AG09319 (cell line): ENCODE measurements around the gene C1orf174.

Experiments
- DNase-seq: peaks from one replicate; pipeline ENCODE4 v3.0.0-alpha.2; 2010; ENCODE audit warnings: low read depth; ENCODE audit errors: extremely low read depth
- CTCF ChIP-seq: IDR thresholded peaks from 2 replicates; pipeline ENCODE4 v1.5.1; 2011; ENCODE audit warnings: low read depth, mild to moderate bottlenecking, inconsistent platforms, low read length, moderate library complexity

Gene C1orf174

GRCh38 chr1:3907031-3907534 lies 7.0 kb upstream of the C1orf174 start:
- no peak for TF ChIP-seq CTCF
- DNase-seq = no peak

- TF ChIP-seq CTCF = no peak
Observed at GRCh38 chr1:3906672-3907020, 6.6 kb upstream of the C1orf174 start.

GRCh38 chr1:3905953-3906671 lies 6.0 kb upstream of the C1orf174 start:
- TF ChIP-seq CTCF = no peak
- DNase-seq = no peak

More at GRCh38 chr1:3906672-3907020, 6.6 kb upstream of the C1orf174 start:
- DNase-seq = no peak

- no peak for TF ChIP-seq CTCF
- DNase-seq = no peak
Observed at GRCh38 chr1:3905266-3905952, 5.3 kb upstream of the C1orf174 start.

- DNase-seq = no peak
Observed at GRCh38 chr1:3904843-3905185, 4.7 kb upstream of the C1orf174 start.

GRCh38 chr1:3904006-3904842 lies 4.2 kb upstream of the C1orf174 start:
- no peak for DNase-seq
- no peak for TF ChIP-seq CTCF

More at GRCh38 chr1:3904843-3905185, 4.7 kb upstream of the C1orf174 start:
- TF ChIP-seq CTCF = no peak
